Measurements from ENCODE around the gene CNTNAP5.

The CNTNAP5 gene

GRCh38 chr2:124664363-124664762, 639.3 kb downstream of the CNTNAP5 start:
- TF ChIP-seq CTCF (IDR thresholded peaks at IDR 0.05), result no peak
- Histone ChIP-seq H3K4me3 (no peak overlapping the region), H3K27ac (no peak overlapping the region)
- no peak for DNase-seq (ENCODE audit: low spot score)

- Histone ChIP-seq H3K27ac (no peak overlapping the region), H3K4me3 (no peak overlapping the region)
- DNase-seq (ENCODE audit: low spot score), result no peak
- no peak for TF ChIP-seq CTCF (IDR thresholded peaks at IDR 0.05)
Observed at GRCh38 chr2:124666976-124667375, 641.9 kb downstream of the CNTNAP5 start.

GRCh38 chr2:124668161-124668560, 643.1 kb downstream of the CNTNAP5 start:
- no peak for DNase-seq (ENCODE audit: low spot score)
- Histone ChIP-seq H3K4me3 (no peak overlapping the region), H3K27ac (no peak overlapping the region)
- TF ChIP-seq CTCF (IDR thresholded peaks at IDR 0.05), result no peak

- no peak for TF ChIP-seq CTCF (IDR thresholded peaks at IDR 0.05)
- DNase-seq (ENCODE audit: low spot score), result no peak
- H3K27ac ChIP-seq, result no peak overlapping the region
- no peak overlapping the region for H3K4me3 ChIP-seq
Observed at GRCh38 chr2:124670187-124670586, 645.1 kb downstream of the CNTNAP5 start.

GRCh38 chr2:124678043-124678442, 653.0 kb downstream of the CNTNAP5 start:
- Histone ChIP-seq H3K27ac (no peak overlapping the region), H3K4me3 (no peak overlapping the region)
- DNase-seq (ENCODE audit: low spot score), result no peak
- no peak for TF ChIP-seq CTCF (IDR thresholded peaks at IDR 0.05)

GRCh38 chr2:124683536-124684428, 658.7 kb downstream of the CNTNAP5 start:
- no peak overlapping the region for H3K27ac ChIP-seq
- DNase-seq (ENCODE audit: low spot score), result no peak
- no peak for TF ChIP-seq CTCF (IDR thresholded peaks at IDR 0.05)
- H3K4me3 ChIP-seq, result no peak overlapping the region

GRCh38 chr2:124689348-124689747, 664.3 kb downstream of the CNTNAP5 start:
- DNase-seq (ENCODE audit: low spot score), result no peak
- Histone ChIP-seq H3K27ac (no peak overlapping the region), H3K4me3 (no peak overlapping the region)
- no peak for TF ChIP-seq CTCF (IDR thresholded peaks at IDR 0.05)

All from coronary artery (tissue), 2 donors.